IMR-90 (cell line): ENCODE data around the gene TMEM219. TPM values are rescaled to one million over a fixed set of nuclear protein-coding genes. Genes with fewer than 3 reads are reported as not detected.

Experiments
- ATAC-seq: fragments of 200-7000 bp; cut with Tn5 transposase; 2 replicates; pipeline ENCODE4 v1.9.1; 2020; ENCODE audit warnings: low read depth, mild to moderate bottlenecking, moderate library complexity
- Bru-seq: library from RNA; stranded (reverse); fragments of 400-500 nt; gene quantifications from one replicate; lab custom pipeline; 2021; lab: Mats Ljungman, UMichigan
- BruChase-seq, 2 experiments: library from RNA; stranded (reverse); fragments of 400-500 nt; gene quantifications; one replicate each; lab custom pipeline; 2021; lab: Mats Ljungman, UMichigan
- BruUV-seq: library from RNA; stranded (reverse); fragments of 400-500 nt; replicated peaks from 2 replicates; lab custom pipeline; 2021; lab: Mats Ljungman, UMichigan
- CTCF ChIA-PET: fragments of 300-600 bp; formaldehyde crosslinking; extraction: SDS; loops from one replicate; lab custom pipeline; 2021; ENCODE audit warnings: antibody characterized with exemption; lab: Yijun Ruan, JAX
- POLR2A ChIA-PET: fragments of 300-600 bp; sonication (Branson Sonifier 250); formaldehyde crosslinking; loops from one replicate; lab custom pipeline; 2022; ENCODE audit warnings: antibody characterized with exemption; ENCODE audit not compliant: unreplicated experiment; lab: Charles Lee
- DNase-seq: peaks from one replicate; pipeline ENCODE4 v3.0.0; 2013
- H2AFZ ChIP-seq: replicated peaks from 2 replicates; pipeline ENCODE3; 2013; ENCODE audit warnings: low read length, mild to moderate bottlenecking; ENCODE audit not compliant: poor library complexity
- H2AK5ac ChIP-seq: 2 replicates; pipeline ENCODE4 v1.6.1; 2013; ENCODE audit warnings: low read depth, low read length, inconsistent platforms
- H2AK9ac ChIP-seq: replicated peaks from 2 replicates; pipeline ENCODE3; 2013; ENCODE audit warnings: mild to moderate bottlenecking, low read depth, low read length, moderate library complexity; ENCODE audit not compliant: poor library complexity
- H2BK120ac ChIP-seq: 2 replicates; pipeline ENCODE4 v1.6.1; 2013; ENCODE audit warnings: low read depth, low read length, inconsistent platforms
- H2BK15ac ChIP-seq: 3 replicates; pipeline ENCODE4 v1.6.1; 2013; ENCODE audit warnings: low read depth, low read length, inconsistent platforms
- H2BK20ac ChIP-seq: 2 replicates; pipeline ENCODE4 v1.6.1; 2013; ENCODE audit warnings: low read depth, mild to moderate bottlenecking, inconsistent platforms, low read length, moderate library complexity
- H2BK5ac ChIP-seq: 2 replicates; pipeline ENCODE4 v1.6.1; 2013; ENCODE audit warnings: mild to moderate bottlenecking, low read depth, low read length, inconsistent platforms; ENCODE audit not compliant: poor library complexity, severe bottlenecking
- H3K14ac ChIP-seq: replicated peaks from 2 replicates; pipeline ENCODE4 v1.6.1; 2013; ENCODE audit warnings: low read depth, low read length, inconsistent platforms
- H3K18ac ChIP-seq: 2 replicates; pipeline ENCODE4 v1.6.1; 2013; ENCODE audit warnings: low read depth, low read length, control low read depth
- H3K23ac ChIP-seq: 2 replicates; pipeline ENCODE4 v1.6.1; 2013; ENCODE audit warnings: low read depth, low read length, inconsistent platforms
- H3K27ac ChIP-seq: 2 replicates; pipeline ENCODE4 v1.5.1; 2013; ENCODE audit warnings: mild to moderate bottlenecking, control low read depth, low read length; ENCODE audit not compliant: insufficient read depth
- H3K27me3 ChIP-seq: 2 replicates; pipeline ENCODE4 v1.6.1; 2013; ENCODE audit warnings: low read length; ENCODE audit not compliant: control insufficient read depth, insufficient read depth
- H3K36me3 ChIP-seq: 2 replicates; pipeline ENCODE4 v1.6.1; 2013; ENCODE audit warnings: low read length, mixed read lengths; ENCODE audit not compliant: control insufficient read depth, insufficient read depth
- H3K4ac ChIP-seq: 2 replicates; pipeline ENCODE4 v1.6.1; 2013; ENCODE audit warnings: low read depth, low read length, inconsistent platforms
- H3K4me1 ChIP-seq: 2 replicates; pipeline ENCODE4 v1.6.1; 2013; ENCODE audit warnings: low read length, mixed read lengths; ENCODE audit not compliant: control insufficient read depth, insufficient read depth
- H3K4me2 ChIP-seq: 2 replicates; pipeline ENCODE4 v1.6.1; 2013; ENCODE audit warnings: low read depth, mild to moderate bottlenecking, control low read depth, low read length, moderate library complexity
- H3K4me3 ChIP-seq: 2 replicates; pipeline ENCODE4 v1.5.1; 2013; ENCODE audit warnings: low read depth, mild to moderate bottlenecking, control low read depth, low read length, moderate library complexity; ENCODE audit not compliant: insufficient read depth
- H3K56ac ChIP-seq: 2 replicates; pipeline ENCODE4 v1.6.1; 2013; ENCODE audit warnings: low read length, inconsistent platforms; ENCODE audit not compliant: insufficient read depth; ENCODE audit errors: extremely low read depth
- H3K79me1 ChIP-seq, 2 experiments: 2 replicates each; pipeline ENCODE4 v1.6.1; 2013; ENCODE audit warnings: low read length in 2 of 2, inconsistent platforms in 1 of 2, low read depth in 1 of 2
- H3K9ac ChIP-seq: 2 replicates; pipeline ENCODE4 v1.6.1; 2013; ENCODE audit warnings: low read depth, low read length, control low read depth
- H3K9me1 ChIP-seq: 2 replicates; pipeline ENCODE4 v1.6.1; 2013; ENCODE audit warnings: low read length, inconsistent platforms; ENCODE audit not compliant: insufficient read depth
- H3K9me3 ChIP-seq: 2 replicates; pipeline ENCODE4 v1.6.1; 2013; ENCODE audit warnings: low read length; ENCODE audit not compliant: control insufficient read depth, insufficient read depth
- H4K20me1 ChIP-seq: 2 replicates; pipeline ENCODE4 v1.6.1; 2013; ENCODE audit warnings: low read length, inconsistent platforms; ENCODE audit not compliant: insufficient read depth
- H4K5ac ChIP-seq: 2 replicates; pipeline ENCODE4 v1.6.1; 2013; ENCODE audit warnings: mild to moderate bottlenecking, low read depth, low read length, control low read depth
- H4K8ac ChIP-seq, 2 experiments: 2 replicates each; pipeline ENCODE4 v1.6.1; 2013; ENCODE audit warnings: low read depth in 2 of 2, low read length in 2 of 2, control low read depth in 1 of 2, inconsistent platforms in 1 of 2
- H4K91ac ChIP-seq: 2 replicates; pipeline ENCODE4 v1.6.1; 2013; ENCODE audit warnings: low read depth, low read length, inconsistent platforms; ENCODE audit not compliant: insufficient read depth
- BHLHE40 ChIP-seq: fragments of 150-350 bp; IDR thresholded peaks from 2 replicates; pipeline ENCODE4 v1.6.1; 2016; ENCODE audit warnings: mild to moderate bottlenecking, low read depth, low read length
- CEBPB ChIP-seq: IDR thresholded peaks from 2 replicates; pipeline ENCODE4 v1.6.1; 2012; ENCODE audit warnings: low read depth, low read length, improper control_type of control experiment
- CHD1 ChIP-seq: IDR thresholded peaks from 2 replicates; pipeline ENCODE4 v1.6.1; 2012; ENCODE audit warnings: low read depth, low read length, improper control_type of control experiment
- CTCF ChIP-seq: conservative IDR thresholded peaks from 2 replicates; pipeline ENCODE4 v1.5.1; 2012; ENCODE audit warnings: mild to moderate bottlenecking, low read depth, low read length, improper control_type of control experiment
- ELK1 ChIP-seq: fragments of 150-350 bp; IDR thresholded peaks from 2 replicates; pipeline ENCODE4 v1.6.1; 2016; ENCODE audit warnings: low read depth, mild to moderate bottlenecking, low read length, moderate library complexity, borderline replicate concordance
- MAFK ChIP-seq: IDR thresholded peaks from 2 replicates; pipeline ENCODE4 v1.6.1; 2012; ENCODE audit warnings: low read depth, low read length, improper control_type of control experiment
- RCOR1 ChIP-seq: IDR thresholded peaks from 2 replicates; pipeline ENCODE4 v1.6.1; 2012; ENCODE audit warnings: mild to moderate bottlenecking, low read length, improper control_type of control experiment; ENCODE audit not compliant: insufficient replicate concordance
- SMC3 ChIP-seq: fragments of 150-350 bp; IDR thresholded peaks from 2 replicates; pipeline ENCODE4 v1.6.1; 2016; ENCODE audit warnings: low read depth, mild to moderate bottlenecking, antibody characterized with exemption, low read length, moderate library complexity
- USF2 ChIP-seq: fragments of 150-350 bp; IDR thresholded peaks from 2 replicates; pipeline ENCODE4 v1.6.1; 2017; ENCODE audit warnings: mild to moderate bottlenecking, antibody characterized with exemption, low read length, low read depth
- WGBS, 2 experiments: methylation state at CpG; one replicate each; pipeline versions ENCODE4 v1.1.5 to v1.1.7; 2013; ENCODE audit warnings: missing lambda C conversion rate in 2 of 2; ENCODE audit not compliant: insufficient read length in 1 of 2; ENCODE audit errors: extremely low coverage in 2 of 2; 5-methylcytosine and 5-hydroxymethylcytosine counted together
- dilution Hi-C: fragments of 300-500 bp; cut with HindIII; formaldehyde crosslinking; loops from one replicate; pipeline ENCODE4 v1.14.3; 2018; ENCODE audit warnings: low sequenced_read_pairs; ENCODE audit not compliant: unreplicated experiment
- in situ Hi-C: fragments of 300-500 bp; cut with MboI; formaldehyde crosslinking; loops from 3 replicates; pipeline ENCODE4 v1.14.3; 2019; ENCODE audit warnings: low sequenced_read_pairs, inconsistent platforms, mixed read lengths
- intact Hi-C: fragments of 100-400 bp; cut with micrococcal nuclease; formaldehyde crosslinking; loops from 2 replicates; pipeline ENCODE4 v1.10.0; 2022
- long read RNA-seq: library from polyadenylated mRNA; unstranded; transcript quantifications from one replicate; pipeline ENCODE4 v2.0.0, GENCODE V29; 2021; ENCODE audit not compliant: unreplicated experiment
- polyA plus RNA-seq, 3 experiments: library from polyadenylated mRNA; depleted of rRNA; stranded (reverse); fragments of >200 nt; gene quantifications; 2 replicates each; pipeline ENCODE4 v1.2.3, GENCODE V29; 2012; ENCODE audit warnings: low replicate concordance in 1 of 3
- total RNA-seq: library from RNA; depleted of rRNA; stranded (reverse); fragments of >200 nt; gene quantifications from 2 replicates; pipeline ENCODE4 v1.2.3, GENCODE V29; 2012; rRNA removed

Gene TMEM219
- total RNA-seq = 44.2 and 47.0 TPM in 2 replicates
- 94.3 and 95.3 TPM in 2 replicates for polyA plus RNA-seq (2012; rRNA removed)
- 99.2 and 135 TPM in 2 replicates for polyA plus RNA-seq (2012; cell fraction: cytosol; rRNA removed)
- polyA plus RNA-seq (2012; cell fraction: nucleus; rRNA removed; ENCODE audit: low replicate concordance) = 191 TPM in 2 replicates
- percentile 40 among the genes with signal in this experiment for Bru-seq, nascent RNA
- percentile 50 among the genes with signal in this experiment for BruChase-seq, experiment 1, labeled RNA remaining after a 6-hour chase
- BruChase-seq, experiment 2, labeled RNA remaining after a 2-hour chase = percentile 39 among the genes with signal in this experiment
- long read RNA-seq, transcript TMEM219-201 (6 exons, 999 nt) = minor isoform, 10 of 85 reads
- long read RNA-seq, transcript TMEM219-204 (5 exons, 1,292 nt) = major isoform, 39 of 85 reads
- long read RNA-seq, partial matches to known transcripts = 7 of 85 reads
- long read RNA-seq, other reads (novel, unspliced or antisense) = 25 of 85 reads

- H2BK20ac ChIP-seq = peak within 1 kb of the TSS; percentile 38; the same call in 1 of the 2 replicates
- ATAC-seq (peak; percentile 98), DNase-seq (peak; percentile 83)
- peak within 1 kb of the TSS; percentile 95 for H4K5ac ChIP-seq
- peaks cover 8% of the 10 kb centered on the region for H3K4me1 ChIP-seq
- POLR2A ChIA-PET = interaction anchor here (1.2 to 2.0 kb wide), 2 partner anchors 12 to 18 kb away, joined by 5 to 8 read pairs; partner anchors contain the start of gene TAOK2
- H3K79me1 ChIP-seq = peaks cover 12 to 25% of the 10 kb centered on the region in 2 experiments; a peak in 3 of 4 replicates
- H4K8ac ChIP-seq = peak within 1 kb of the TSS; percentile 88 to 96
- H3K27ac ChIP-seq = peak within 1 kb of the TSS; percentile 81
- H2AK5ac ChIP-seq = peak within 1 kb of the TSS; percentile 93
- H2AK9ac ChIP-seq = peak within 1 kb of the TSS; percentile 99
- no peaks in the 10 kb centered on the region for H3K27me3 ChIP-seq
- peak within 1 kb of the TSS; percentile 82 for H4K91ac ChIP-seq
- H3K14ac ChIP-seq = peak within 1 kb of the TSS; percentile 98
- no TSS peak for BruUV-seq
- H3K9me3 ChIP-seq = no peaks in the 10 kb centered on the region
- peak within 1 kb of the TSS; percentile 94 for H3K9ac ChIP-seq
- H3K9me1 ChIP-seq = peaks cover 5% of the 10 kb centered on the region; the same call in 1 of the 2 replicates
- H3K36me3 ChIP-seq = peaks cover 2% of the 10 kb centered on the region; the same call in 1 of the 2 replicates
- H3K4ac ChIP-seq = peak within 1 kb of the TSS; percentile 85
- H3K56ac ChIP-seq = peak within 1 kb of the TSS; percentile 92
- dilution Hi-C loops (no loop called here), intact Hi-C loops (loop anchor here (1.0 kb wide), 1 partner anchor 17 kb away; no protein-coding TSS in a partner anchor), in situ Hi-C loops (no loop called here)
- CTCF ChIA-PET = interaction anchor here (0.8 kb wide), 1 partner anchor 12 kb away, joined by 3 read pairs; the partner anchor contains the start of gene TAOK2
- H2BK5ac ChIP-seq = peak within 1 kb of the TSS; percentile 77
- peak within 1 kb of the TSS; percentile 98 for H2AFZ ChIP-seq
- no peaks in the 10 kb centered on the region for H4K20me1 ChIP-seq
- H2BK15ac ChIP-seq = peak within 1 kb of the TSS; percentile 58
- peak within 1 kb of the TSS; percentile 79 for H3K18ac ChIP-seq
- peak within 1 kb of the TSS; percentile 74 for H2BK120ac ChIP-seq
- peak within 1 kb of the TSS; percentile 98 for H3K4me2 ChIP-seq
- WGBS, 2 experiments = 0% methylated on average over 29 of the region's 75 CpGs; no CpG with 5 or more reads in 1 of the 2 experiments
- H3K4me3 ChIP-seq = peak within 1 kb of the TSS; percentile 55
- peak within 1 kb of the TSS; percentile 98 for H3K23ac ChIP-seq
- no peak for TF ChIP-seq CHD1
- peak; percentile 58 for TF ChIP-seq USF2
- no peak for TF ChIP-seq CEBPB
- TF ChIP-seq SMC3 = no peak
- TF ChIP-seq MAFK = no peak
- peak; percentile 78 for TF ChIP-seq BHLHE40
- no peak for TF ChIP-seq ELK1
- TF ChIP-seq RCOR1 = no peak
- peak; percentile 32; the same call in 1 of the 2 replicates for TF ChIP-seq CTCF
These were observed at the start of gene TMEM219 for GRCh38 chr16:29961479-29962343. TMEM219 (plus strand) TSS chr16:29962079; CDS start chr16:29963144, 1,065 bp downstream.
